BE2C (cell line): ENCODE measurements around the gene ACBD3.
A peak's percentile ranks its signal among the peaks of the same experiment; 100 is the strongest.

Source experiments
- DNase-seq: peaks from one replicate; pipeline ENCODE4 v3.0.0-alpha.2; 2020
- H3K27me3 ChIP-seq: fragments of 250-450 bp; sonication (Bioruptor Pico); 2 replicates; pipeline ENCODE4 v1.5.1; 2020; ENCODE audit warnings: mild to moderate bottlenecking
- H3K36me3 ChIP-seq: fragments of 250-450 bp; sonication (Bioruptor Pico); 2 replicates; pipeline ENCODE4 v1.5.1; 2020; ENCODE audit warnings: mild to moderate bottlenecking
- H3K4me1 ChIP-seq: fragments of 250-450 bp; sonication (Bioruptor Pico); 2 replicates; pipeline ENCODE4 v1.5.1; 2020
- H3K4me3 ChIP-seq: 2 replicates; pipeline ENCODE4 v1.5.1; 2011; ENCODE audit warnings: low read depth, low read length
- H3K9me3 ChIP-seq: fragments of 250-450 bp; sonication (Bioruptor Pico); 2 replicates; pipeline ENCODE4 v1.5.1; 2020
- TF ChIP-seq, protein P1 (sequence below): IDR thresholded peaks from 2 replicates; pipeline ENCODE4 v1.5.1; 2012; ENCODE audit warnings: mild to moderate bottlenecking, low read depth, low read length

The ACBD3 gene

GRCh38 chr1:226223157-226223785 is 36.7 kb upstream of the ACBD3 start, which contains the start of gene MIXL1:
TSS of gene MIXL1 (plus strand) at chr1:226223664. CDS start at chr1:226223682, 18 bp downstream.
- DNase-seq: peak; percentile 27
- no peaks in the 10 kb centered on the region for H3K36me3 ChIP-seq
- peak within 1 kb of the TSS; percentile 63 for H3K4me3 ChIP-seq
- no peaks in the 10 kb centered on the region for H3K9me3 ChIP-seq
- peaks cover 5% of the 10 kb centered on the region; the same call in 1 of the 2 replicates for H3K27me3 ChIP-seq
- TF ChIP-seq, protein P1, sequence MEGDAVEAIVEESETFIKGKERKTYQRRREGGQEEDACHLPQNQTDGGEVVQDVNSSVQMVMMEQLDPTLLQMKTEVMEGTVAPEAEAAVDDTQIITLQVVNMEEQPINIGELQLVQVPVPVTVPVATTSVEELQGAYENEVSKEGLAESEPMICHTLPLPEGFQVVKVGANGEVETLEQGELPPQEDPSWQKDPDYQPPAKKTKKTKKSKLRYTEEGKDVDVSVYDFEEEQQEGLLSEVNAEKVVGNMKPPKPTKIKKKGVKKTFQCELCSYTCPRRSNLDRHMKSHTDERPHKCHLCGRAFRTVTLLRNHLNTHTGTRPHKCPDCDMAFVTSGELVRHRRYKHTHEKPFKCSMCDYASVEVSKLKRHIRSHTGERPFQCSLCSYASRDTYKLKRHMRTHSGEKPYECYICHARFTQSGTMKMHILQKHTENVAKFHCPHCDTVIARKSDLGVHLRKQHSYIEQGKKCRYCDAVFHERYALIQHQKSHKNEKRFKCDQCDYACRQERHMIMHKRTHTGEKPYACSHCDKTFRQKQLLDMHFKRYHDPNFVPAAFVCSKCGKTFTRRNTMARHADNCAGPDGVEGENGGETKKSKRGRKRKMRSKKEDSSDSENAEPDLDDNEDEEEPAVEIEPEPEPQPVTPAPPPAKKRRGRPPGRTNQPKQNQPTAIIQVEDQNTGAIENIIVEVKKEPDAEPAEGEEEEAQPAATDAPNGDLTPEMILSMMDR: no peak
- H3K4me1 ChIP-seq: no peaks in the 10 kb centered on the region

DNA sequence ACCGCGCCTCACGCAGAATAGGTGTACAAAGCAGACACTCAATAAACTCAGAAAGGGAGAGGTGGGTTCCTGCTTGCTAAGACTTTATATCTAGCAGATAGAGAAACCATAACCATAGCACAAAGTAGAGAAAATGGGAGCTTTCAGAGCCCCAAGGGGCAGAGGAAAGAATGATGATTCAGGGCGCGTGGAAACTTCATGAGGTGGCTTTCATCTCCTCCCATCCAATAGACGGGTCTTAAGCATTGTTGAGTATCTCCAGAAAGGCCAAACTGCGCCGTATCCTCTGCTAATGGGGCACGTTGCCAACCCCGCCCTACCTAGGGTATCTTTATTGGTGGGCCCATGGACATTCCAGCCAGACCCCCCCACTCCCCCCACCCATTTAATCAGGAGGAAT is 36.1 kb upstream of the ACBD3 start:
- TF ChIP-seq, protein P1: no peak
- H3K4me3 ChIP-seq: no peak overlapping the region
- no peak for DNase-seq
- peaks cover 5% of the 10 kb centered on the region; the same call in 1 of the 2 replicates for H3K27me3 ChIP-seq
- no peaks in the 10 kb centered on the region for H3K9me3 ChIP-seq
- no peaks in the 10 kb centered on the region for H3K36me3 ChIP-seq
- H3K4me1 ChIP-seq: no peaks in the 10 kb centered on the region

DNA sequence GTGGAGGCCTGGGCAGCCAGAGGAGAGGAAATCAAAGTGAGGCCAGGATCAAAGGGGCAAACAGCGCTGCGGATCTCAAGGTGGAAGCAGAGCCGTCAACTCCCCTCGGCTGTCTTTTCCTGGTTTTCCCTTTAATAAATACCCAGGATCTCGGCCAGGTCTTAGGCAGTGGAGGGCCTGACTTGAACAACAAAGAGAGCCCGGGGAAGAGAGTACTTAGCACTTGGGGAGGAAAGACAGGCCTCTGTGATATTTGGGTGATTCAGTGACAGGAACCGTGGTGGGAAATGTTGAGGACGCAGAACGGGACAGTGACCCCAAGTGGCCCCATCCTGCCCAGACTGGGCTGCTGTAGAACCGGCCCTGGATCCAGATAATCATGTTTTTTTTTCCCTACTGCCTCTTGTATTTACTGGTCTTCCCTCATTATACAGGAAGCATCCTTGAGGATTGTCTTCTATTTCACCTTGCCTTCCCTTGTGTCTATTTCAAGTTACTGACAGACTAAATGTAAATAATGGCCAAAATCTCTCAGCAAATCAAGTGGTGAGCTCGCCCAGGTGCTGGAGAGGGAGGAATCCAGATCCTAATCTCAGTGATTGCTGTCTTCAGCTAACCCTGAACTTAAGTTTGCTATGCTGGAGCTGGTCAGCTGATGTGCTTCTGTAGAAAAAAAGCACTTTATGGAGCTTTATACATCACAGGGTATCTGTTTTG is 34.1 kb upstream of the ACBD3 start:
- no peak overlapping the region for H3K4me3 ChIP-seq
- H3K9me3 ChIP-seq: no peaks in the 10 kb centered on the region
- DNase-seq: no peak
- H3K36me3 ChIP-seq: no peaks in the 10 kb centered on the region
- peaks cover 5% of the 10 kb centered on the region; the same call in 1 of the 2 replicates for H3K27me3 ChIP-seq
- TF ChIP-seq, protein P1: no peak
- peaks cover 2% of the 10 kb centered on the region for H3K4me1 ChIP-seq

DNA sequence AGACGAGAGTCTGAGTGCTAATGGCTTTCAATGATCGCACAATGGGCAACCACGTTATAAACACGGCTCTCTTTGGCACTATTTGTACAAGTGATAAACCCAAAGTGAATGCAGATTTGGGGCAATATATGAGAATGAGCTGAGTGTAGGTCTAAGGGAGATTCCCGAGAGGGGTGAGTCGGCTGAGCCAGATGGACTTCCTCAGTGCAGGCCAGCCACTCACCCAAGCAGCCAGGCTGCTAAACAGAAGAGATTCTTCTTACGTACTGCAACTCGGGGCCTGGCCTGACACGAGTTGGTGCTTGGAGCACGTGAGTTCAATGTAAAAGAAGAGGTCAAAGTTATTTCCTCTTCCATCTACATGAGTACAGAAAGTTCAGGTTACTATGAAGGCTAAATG is 30.7 kb upstream of the ACBD3 start:
- Histone ChIP-seq H3K4me1 (peaks cover 7% of the 10 kb centered on the region), H3K27me3 (no peaks in the 10 kb centered on the region), H3K4me3 (no peak overlapping the region), H3K9me3 (no peaks in the 10 kb centered on the region), H3K36me3 (no peaks in the 10 kb centered on the region)
- TF ChIP-seq, protein P1: no peak
- no peak for DNase-seq

- Histone ChIP-seq H3K4me1 (peaks cover 7% of the 10 kb centered on the region), H3K27me3 (no peaks in the 10 kb centered on the region), H3K9me3 (no peaks in the 10 kb centered on the region), H3K4me3 (no peak overlapping the region), H3K36me3 (no peaks in the 10 kb centered on the region)
- DNase-seq: no peak
- TF ChIP-seq, protein P1: no peak
Measured at GRCh38 chr1:226216056-226216455, 29.5 kb upstream of the ACBD3 start.

GRCh38 chr1:226215239-226215638 is 28.7 kb upstream of the ACBD3 start:
- H3K4me3 ChIP-seq: no peak overlapping the region
- H3K36me3 ChIP-seq: no peaks in the 10 kb centered on the region
- peak; percentile 46 for DNase-seq
- H3K4me1 ChIP-seq: peaks cover 7% of the 10 kb centered on the region
- TF ChIP-seq, protein P1: no peak
- no peaks in the 10 kb centered on the region for H3K27me3 ChIP-seq
- H3K9me3 ChIP-seq: no peaks in the 10 kb centered on the region
